Liver (tissue), 3 donors: Measurements from ENCODE around the gene JAKMIP2.

Experiments used
- GABPA ChIP-seq, 2 donors: IDR thresholded peaks in 1 of 2; conservative IDR thresholded peaks in 1 of 2; 2 replicates each; pipeline ENCODE4 v1.6.1; 2016; ENCODE audit warnings: antibody characterized with exemption in 2 of 2, mild to moderate bottlenecking in 1 of 2, moderate library complexity in 1 of 2
- RAD21 ChIP-seq, 2 donors: IDR thresholded peaks; 2 replicates each; pipeline ENCODE4 v1.6.1; 2016; ENCODE audit warnings: antibody characterized with exemption in 2 of 2, mild to moderate bottlenecking in 2 of 2
- TF ChIP-seq, protein P1 (sequence below): fragments of 150-350 bp; IDR thresholded peaks from 2 replicates; pipeline ENCODE4 v1.5.1; 2017; ENCODE audit warnings: improper control_type of control experiment, low read depth, low read length; ENCODE audit not compliant: missing input control
- TF ChIP-seq, protein P2 (sequence below): IDR thresholded peaks from 2 replicates; pipeline ENCODE4 v1.6.1; 2016; ENCODE audit warnings: antibody characterized with exemption
- TF ChIP-seq, protein P3 (sequence below): IDR thresholded peaks from 2 replicates; pipeline ENCODE4 v1.6.1; 2016; ENCODE audit warnings: antibody characterized with exemption, mild to moderate bottlenecking
- donor health status: healthy.
- donor health status: healthy.

GRCh38 chr5:147628058-147628895 lies 154.3 kb downstream of the JAKMIP2 start:
- TF ChIP-seq, protein P1, sequence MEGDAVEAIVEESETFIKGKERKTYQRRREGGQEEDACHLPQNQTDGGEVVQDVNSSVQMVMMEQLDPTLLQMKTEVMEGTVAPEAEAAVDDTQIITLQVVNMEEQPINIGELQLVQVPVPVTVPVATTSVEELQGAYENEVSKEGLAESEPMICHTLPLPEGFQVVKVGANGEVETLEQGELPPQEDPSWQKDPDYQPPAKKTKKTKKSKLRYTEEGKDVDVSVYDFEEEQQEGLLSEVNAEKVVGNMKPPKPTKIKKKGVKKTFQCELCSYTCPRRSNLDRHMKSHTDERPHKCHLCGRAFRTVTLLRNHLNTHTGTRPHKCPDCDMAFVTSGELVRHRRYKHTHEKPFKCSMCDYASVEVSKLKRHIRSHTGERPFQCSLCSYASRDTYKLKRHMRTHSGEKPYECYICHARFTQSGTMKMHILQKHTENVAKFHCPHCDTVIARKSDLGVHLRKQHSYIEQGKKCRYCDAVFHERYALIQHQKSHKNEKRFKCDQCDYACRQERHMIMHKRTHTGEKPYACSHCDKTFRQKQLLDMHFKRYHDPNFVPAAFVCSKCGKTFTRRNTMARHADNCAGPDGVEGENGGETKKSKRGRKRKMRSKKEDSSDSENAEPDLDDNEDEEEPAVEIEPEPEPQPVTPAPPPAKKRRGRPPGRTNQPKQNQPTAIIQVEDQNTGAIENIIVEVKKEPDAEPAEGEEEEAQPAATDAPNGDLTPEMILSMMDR: peak; percentile 86
- no peak for TF ChIP-seq GABPA (IDR thresholded peaks at IDR 0.05 in 1 of 2, conservative IDR thresholded peaks at IDR 0.05 in 1 of 2)
- TF ChIP-seq RAD21 (IDR thresholded peaks at IDR 0.05): peak; percentile 99
- TF ChIP-seq, protein P2, sequence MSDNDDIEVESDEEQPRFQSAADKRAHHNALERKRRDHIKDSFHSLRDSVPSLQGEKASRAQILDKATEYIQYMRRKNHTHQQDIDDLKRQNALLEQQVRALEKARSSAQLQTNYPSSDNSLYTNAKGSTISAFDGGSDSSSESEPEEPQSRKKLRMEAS: no peak
- TF ChIP-seq, protein P3, sequence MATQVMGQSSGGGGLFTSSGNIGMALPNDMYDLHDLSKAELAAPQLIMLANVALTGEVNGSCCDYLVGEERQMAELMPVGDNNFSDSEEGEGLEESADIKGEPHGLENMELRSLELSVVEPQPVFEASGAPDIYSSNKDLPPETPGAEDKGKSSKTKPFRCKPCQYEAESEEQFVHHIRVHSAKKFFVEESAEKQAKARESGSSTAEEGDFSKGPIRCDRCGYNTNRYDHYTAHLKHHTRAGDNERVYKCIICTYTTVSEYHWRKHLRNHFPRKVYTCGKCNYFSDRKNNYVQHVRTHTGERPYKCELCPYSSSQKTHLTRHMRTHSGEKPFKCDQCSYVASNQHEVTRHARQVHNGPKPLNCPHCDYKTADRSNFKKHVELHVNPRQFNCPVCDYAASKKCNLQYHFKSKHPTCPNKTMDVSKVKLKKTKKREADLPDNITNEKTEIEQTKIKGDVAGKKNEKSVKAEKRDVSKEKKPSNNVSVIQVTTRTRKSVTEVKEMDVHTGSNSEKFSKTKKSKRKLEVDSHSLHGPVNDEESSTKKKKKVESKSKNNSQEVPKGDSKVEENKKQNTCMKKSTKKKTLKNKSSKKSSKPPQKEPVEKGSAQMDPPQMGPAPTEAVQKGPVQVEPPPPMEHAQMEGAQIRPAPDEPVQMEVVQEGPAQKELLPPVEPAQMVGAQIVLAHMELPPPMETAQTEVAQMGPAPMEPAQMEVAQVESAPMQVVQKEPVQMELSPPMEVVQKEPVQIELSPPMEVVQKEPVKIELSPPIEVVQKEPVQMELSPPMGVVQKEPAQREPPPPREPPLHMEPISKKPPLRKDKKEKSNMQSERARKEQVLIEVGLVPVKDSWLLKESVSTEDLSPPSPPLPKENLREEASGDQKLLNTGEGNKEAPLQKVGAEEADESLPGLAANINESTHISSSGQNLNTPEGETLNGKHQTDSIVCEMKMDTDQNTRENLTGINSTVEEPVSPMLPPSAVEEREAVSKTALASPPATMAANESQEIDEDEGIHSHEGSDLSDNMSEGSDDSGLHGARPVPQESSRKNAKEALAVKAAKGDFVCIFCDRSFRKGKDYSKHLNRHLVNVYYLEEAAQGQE: no peak
